Trophoblast cell (in vitro differentiated cells and primary cell): ENCODE measurements around the gene YTHDF2.

Experiments
- DNase-seq, 2 donors: peaks; one replicate each; pipeline ENCODE4 v3.0.0-alpha.2; 2016
- H2AFZ ChIP-seq: 2 replicates; pipeline ENCODE4 v1.6.1; 2013; ENCODE audit warnings: low read length, moderate library complexity, mild to moderate bottlenecking; ENCODE audit not compliant: insufficient read depth, poor library complexity
- H2AK5ac ChIP-seq: 2 replicates; pipeline ENCODE4 v1.6.1; 2013; ENCODE audit warnings: mild to moderate bottlenecking, low read length
- H2BK120ac ChIP-seq: 2 replicates; pipeline ENCODE4 v1.6.1; 2013; ENCODE audit warnings: low read length, mild to moderate bottlenecking, moderate library complexity; ENCODE audit not compliant: insufficient read depth, poor library complexity
- H2BK12ac ChIP-seq: 2 replicates; pipeline ENCODE4 v1.6.1; 2013; ENCODE audit warnings: mild to moderate bottlenecking, low read length, moderate library complexity
- H2BK5ac ChIP-seq: 2 replicates; pipeline ENCODE4 v1.6.1; 2013; ENCODE audit warnings: low read length, low read depth, moderate library complexity, mild to moderate bottlenecking; ENCODE audit not compliant: poor library complexity
- H3K14ac ChIP-seq: 2 replicates; pipeline ENCODE4 v1.6.1; 2013; ENCODE audit warnings: mild to moderate bottlenecking, low read length
- H3K18ac ChIP-seq: 2 replicates; pipeline ENCODE4 v1.6.1; 2013; ENCODE audit warnings: mild to moderate bottlenecking, low read length
- H3K23ac ChIP-seq: 2 replicates; pipeline ENCODE4 v1.6.1; 2013; ENCODE audit warnings: low read length
- H3K27ac ChIP-seq: 2 replicates; pipeline ENCODE4 v1.5.1; 2013; ENCODE audit warnings: low read depth, mild to moderate bottlenecking, inconsistent platforms, low read length, moderate library complexity
- H3K27me3 ChIP-seq: 2 replicates; pipeline ENCODE4 v1.6.1; 2013; ENCODE audit warnings: inconsistent platforms, mild to moderate bottlenecking, low read length, moderate library complexity; ENCODE audit not compliant: insufficient read depth
- H3K36me3 ChIP-seq, 2 experiments: 1 replicate in 1 of 2; 2 replicates in 1 of 2; pipeline ENCODE4 v1.6.1; 2013; ENCODE audit warnings: low read length in 2 of 2, mild to moderate bottlenecking in 2 of 2, moderate library complexity in 1 of 2; ENCODE audit not compliant: insufficient read depth in 2 of 2, control insufficient read depth in 1 of 2
- H3K4ac ChIP-seq: 2 replicates; pipeline ENCODE4 v1.6.1; 2013; ENCODE audit warnings: low read depth, mild to moderate bottlenecking, low read length, moderate library complexity
- H3K4me1 ChIP-seq, 2 experiments: 1 replicate in 1 of 2; 2 replicates in 1 of 2; pipeline ENCODE4 v1.6.1; 2013; ENCODE audit warnings: low read length in 2 of 2, mild to moderate bottlenecking in 2 of 2, moderate library complexity in 1 of 2; ENCODE audit not compliant: insufficient read depth in 2 of 2, control insufficient read depth in 1 of 2
- H3K4me2 ChIP-seq: 2 replicates; pipeline ENCODE4 v1.6.1; 2013; ENCODE audit warnings: inconsistent platforms, mild to moderate bottlenecking, low read length, moderate library complexity
- H3K4me3 ChIP-seq: 2 replicates; pipeline ENCODE4 v1.5.1; 2013; ENCODE audit warnings: mild to moderate bottlenecking, low read depth, low read length, inconsistent platforms
- H3K79me1 ChIP-seq: one replicate; pipeline ENCODE4 v1.6.1; 2013; ENCODE audit warnings: low read length
- H3K79me2 ChIP-seq: 2 replicates; pipeline ENCODE4 v1.6.1; 2013; ENCODE audit warnings: low read length, mild to moderate bottlenecking; ENCODE audit not compliant: control insufficient read depth, insufficient read depth, poor library complexity
- H3K9ac ChIP-seq: 2 replicates; pipeline ENCODE4 v1.6.1; 2013; ENCODE audit warnings: mild to moderate bottlenecking, low read length
- H3K9me3 ChIP-seq: 2 replicates; pipeline ENCODE4 v1.6.1; 2013; ENCODE audit warnings: low read depth, mild to moderate bottlenecking, control low read depth, inconsistent platforms, low read length; ENCODE audit not compliant: insufficient read depth
- H4K12ac ChIP-seq: 2 replicates; pipeline ENCODE4 v1.6.1; 2013; ENCODE audit warnings: low read depth, mild to moderate bottlenecking, low read length, moderate library complexity
- H4K8ac ChIP-seq: 2 replicates; pipeline ENCODE4 v1.6.1; 2013; ENCODE audit warnings: low read depth, mild to moderate bottlenecking, low read length, moderate library complexity
- H4K91ac ChIP-seq: one replicate; pipeline ENCODE4 v1.6.1; 2013; ENCODE audit warnings: low read depth, mild to moderate bottlenecking, low read length, moderate library complexity
- WGBS: extraction: QIAGEN DNeasy Blood & Tissue Kit; methylation state at CpG from one replicate; pipeline ENCODE4 v1.1.7; 2013; ENCODE audit warnings: missing lambda C conversion rate; ENCODE audit not compliant: insufficient read length, insufficient coverage; ENCODE audit errors: extremely low coverage; 5-methylcytosine and 5-hydroxymethylcytosine counted together

YTHDF2 gene

DNA sequence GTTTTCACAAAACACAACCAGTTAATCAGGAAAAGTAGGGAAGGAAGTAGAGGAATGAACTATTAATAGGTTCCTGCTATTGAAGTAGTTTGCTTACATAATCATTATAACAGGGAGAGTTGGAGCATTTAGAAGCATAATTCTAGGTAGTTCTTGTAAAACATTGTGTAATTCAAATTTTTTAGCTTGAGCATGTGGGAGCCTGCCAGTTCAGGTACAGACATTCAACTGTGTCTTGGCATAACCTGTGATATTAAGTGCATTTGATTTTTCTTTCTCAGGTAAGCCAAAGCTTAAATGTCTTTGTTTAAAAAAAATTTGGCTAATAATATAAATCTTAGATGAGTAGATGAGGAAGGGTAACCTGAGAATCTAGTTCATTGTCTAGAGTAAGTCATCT lies 3.4 kb downstream of the YTHDF2 start:
- Histone ChIP-seq H4K12ac (no peak overlapping the region), H3K14ac (no peak overlapping the region), H3K79me1 (peaks cover 24% of the 10 kb centered on the region), H3K18ac (no peak overlapping the region), H4K8ac (no peak overlapping the region), H2AK5ac (no peak overlapping the region), H3K4me3 (no peak overlapping the region), H3K4me2 (no peak overlapping the region), H3K4ac (peak overlapping the region; percentile 33), H3K36me3 (peaks cover 35 to 40% of the 10 kb centered on the region in 2 experiments), H2BK120ac (no peak overlapping the region), H4K91ac (no peak overlapping the region), H3K4me1 (peaks cover 3% of the 10 kb centered on the region in 2 experiments), H3K27me3 (no peaks in the 10 kb centered on the region), H3K27ac (no peak overlapping the region), H3K9ac (no peak overlapping the region), H2BK5ac (no peak overlapping the region), H3K23ac (no peak overlapping the region), H2BK12ac (no peak overlapping the region), H3K9me3 (no peaks in the 10 kb centered on the region), H2AFZ (no peak overlapping the region), H3K79me2 (peaks cover 33% of the 10 kb centered on the region)
- peak in 1 of 2 donors; percentile 10 for DNase-seq

DNA sequence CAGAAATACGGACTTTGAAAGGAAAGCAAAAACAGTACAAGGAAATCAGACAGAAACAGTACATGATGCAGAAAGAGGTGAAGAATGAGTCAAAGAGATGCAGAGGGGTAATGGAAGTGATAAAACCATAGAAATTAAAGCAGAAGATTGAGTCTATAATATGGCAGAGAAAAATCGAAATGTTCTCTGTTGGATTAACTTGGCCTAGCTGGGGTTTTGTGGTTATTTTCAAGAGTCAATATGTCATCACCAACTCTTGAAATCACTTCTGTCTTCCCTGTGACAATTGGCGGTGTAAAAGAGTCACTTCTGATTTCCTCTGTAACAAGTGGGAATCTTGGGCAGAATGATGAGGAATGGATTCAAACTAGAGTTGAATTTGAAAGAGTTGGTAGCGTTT lies 7.4 kb downstream of the YTHDF2 start:
- Histone ChIP-seq H3K18ac (no peak overlapping the region), H2BK120ac (no peak overlapping the region), H3K23ac (no peak overlapping the region), H3K4ac (peak overlapping the region; percentile 52), H3K4me3 (no peak overlapping the region), H3K4me1 (peaks cover 0 to 2% of the 10 kb centered on the region in 2 experiments), H4K12ac (no peak overlapping the region), H3K9me3 (no peaks in the 10 kb centered on the region), H3K14ac (no peak overlapping the region), H3K4me2 (no peak overlapping the region), H4K8ac (no peak overlapping the region), H4K91ac (no peak overlapping the region), H2AK5ac (no peak overlapping the region), H3K27me3 (no peaks in the 10 kb centered on the region), H3K79me1 (no peaks in the 10 kb centered on the region), H3K27ac (no peak overlapping the region), H2BK12ac (no peak overlapping the region), H3K9ac (no peak overlapping the region), H3K79me2 (peaks cover 32% of the 10 kb centered on the region), H3K36me3 (peaks cover 42 to 56% of the 10 kb centered on the region in 2 experiments), H2BK5ac (no peak overlapping the region), H2AFZ (no peak overlapping the region)
- no CpG with 5 or more reads among the region's 4 CpGs for WGBS
- DNase-seq = no peak

DNA sequence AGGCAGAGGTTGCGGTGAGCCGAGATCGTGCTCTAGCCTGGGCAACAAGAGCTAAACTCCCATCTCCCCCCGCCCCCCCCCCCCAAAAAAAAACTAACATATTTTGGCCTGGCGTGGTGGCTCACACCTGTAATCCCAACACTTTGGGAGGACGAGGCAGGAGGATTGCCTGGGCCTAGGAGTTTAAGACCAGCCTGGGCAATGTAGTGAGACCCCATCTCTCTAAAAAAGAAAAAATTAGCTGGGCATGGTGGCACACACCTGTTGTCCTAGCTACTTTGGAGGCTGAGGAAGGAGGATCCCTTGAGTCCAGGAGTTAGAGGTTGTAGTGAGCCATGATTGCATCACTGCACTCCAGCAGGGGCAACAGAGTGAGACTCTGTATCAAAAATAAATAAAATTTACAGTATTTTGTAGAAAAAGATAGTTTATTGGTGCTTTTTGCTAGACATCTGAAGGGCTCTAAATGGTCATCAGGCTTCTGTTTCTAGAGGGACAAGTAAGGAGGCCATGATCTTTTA lies 9.0 kb downstream of the YTHDF2 start:
- no CpG with 5 or more reads among the region's 6 CpGs for WGBS
- H3K4me1 ChIP-seq = peaks cover 0 to 2% of the 10 kb centered on the region in 2 experiments
- H3K79me2 ChIP-seq = peaks cover 28% of the 10 kb centered on the region
- H3K18ac ChIP-seq = no peak overlapping the region
- H2AK5ac ChIP-seq = no peak overlapping the region
- no peak overlapping the region for H4K12ac ChIP-seq
- H3K14ac ChIP-seq = no peak overlapping the region
- no peaks in the 10 kb centered on the region for H3K79me1 ChIP-seq
- no peak overlapping the region for H2BK12ac ChIP-seq
- no peak overlapping the region for H2AFZ ChIP-seq
- H2BK5ac ChIP-seq = no peak overlapping the region
- no peak overlapping the region for H3K27ac ChIP-seq
- peak overlapping the region; percentile 90 for H3K4ac ChIP-seq
- no peaks in the 10 kb centered on the region for H3K27me3 ChIP-seq
- H3K4me3 ChIP-seq = no peak overlapping the region
- no peak overlapping the region for H4K91ac ChIP-seq
- H3K23ac ChIP-seq = no peak overlapping the region
- H3K36me3 ChIP-seq = peaks cover 39 to 54% of the 10 kb centered on the region in 2 experiments
- no peak overlapping the region for H3K9ac ChIP-seq
- no peaks in the 10 kb centered on the region for H3K9me3 ChIP-seq
- DNase-seq = no peak
- no peak overlapping the region for H3K4me2 ChIP-seq
- no peak overlapping the region for H2BK120ac ChIP-seq
- H4K8ac ChIP-seq = no peak overlapping the region

DNA sequence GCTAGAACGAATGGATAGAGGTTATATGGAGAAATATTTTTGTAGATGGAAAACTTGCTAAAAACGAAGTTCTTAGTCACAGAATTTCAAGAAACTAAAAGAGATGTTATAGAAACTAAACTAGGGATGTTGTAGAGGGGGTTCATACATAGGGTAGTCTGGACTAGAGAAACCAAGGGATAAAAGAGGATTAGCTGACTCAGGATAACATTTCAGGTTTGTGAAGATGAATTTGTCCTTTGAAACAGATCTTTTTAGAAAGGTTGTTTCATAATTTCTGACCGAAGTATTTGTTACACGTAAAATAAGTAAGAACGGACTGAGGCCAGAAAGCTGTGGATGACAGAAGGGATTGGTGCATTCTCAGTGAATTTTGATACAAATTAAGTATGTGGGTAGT lies 13.6 kb downstream of the YTHDF2 start:
- DNase-seq = no peak
- H3K9ac ChIP-seq = no peak overlapping the region
- H3K79me2 ChIP-seq = peaks cover 19% of the 10 kb centered on the region
- H3K27me3 ChIP-seq = no peaks in the 10 kb centered on the region
- no peak overlapping the region for H4K12ac ChIP-seq
- no peak overlapping the region for H3K14ac ChIP-seq
- WGBS = 100% methylated on average over 1 of the region's 5 CpGs
- no peak overlapping the region for H2BK5ac ChIP-seq
- H3K79me1 ChIP-seq = no peaks in the 10 kb centered on the region
- H2BK120ac ChIP-seq = no peak overlapping the region
- H3K27ac ChIP-seq = no peak overlapping the region
- H3K18ac ChIP-seq = no peak overlapping the region
- peaks cover 30 to 32% of the 10 kb centered on the region in 2 experiments for H3K36me3 ChIP-seq
- H3K4ac ChIP-seq = peak overlapping the region; percentile 81
- H2AK5ac ChIP-seq = no peak overlapping the region
- no peak overlapping the region for H4K8ac ChIP-seq
- H3K4me2 ChIP-seq = no peak overlapping the region
- no peak overlapping the region for H3K23ac ChIP-seq
- no peak overlapping the region for H2BK12ac ChIP-seq
- H3K9me3 ChIP-seq = no peaks in the 10 kb centered on the region
- no peak overlapping the region for H4K91ac ChIP-seq
- peaks cover 0 to 4% of the 10 kb centered on the region in 2 experiments for H3K4me1 ChIP-seq
- H2AFZ ChIP-seq = no peak overlapping the region
- H3K4me3 ChIP-seq = no peak overlapping the region
